ENCODE data around the gene B3GNT5. TPM values are rescaled to one million over a fixed set of nuclear protein-coding genes. Genes with fewer than 3 reads are reported as not detected.

B3GNT5 gene
- total and polyA plus RNA-seq, 9 of the 15 experiments (the other 6 are each of a cell fraction or from before 2014, with no cell fraction given): 8.8 to 23.8 (median 14.4) TPM

DNA sequence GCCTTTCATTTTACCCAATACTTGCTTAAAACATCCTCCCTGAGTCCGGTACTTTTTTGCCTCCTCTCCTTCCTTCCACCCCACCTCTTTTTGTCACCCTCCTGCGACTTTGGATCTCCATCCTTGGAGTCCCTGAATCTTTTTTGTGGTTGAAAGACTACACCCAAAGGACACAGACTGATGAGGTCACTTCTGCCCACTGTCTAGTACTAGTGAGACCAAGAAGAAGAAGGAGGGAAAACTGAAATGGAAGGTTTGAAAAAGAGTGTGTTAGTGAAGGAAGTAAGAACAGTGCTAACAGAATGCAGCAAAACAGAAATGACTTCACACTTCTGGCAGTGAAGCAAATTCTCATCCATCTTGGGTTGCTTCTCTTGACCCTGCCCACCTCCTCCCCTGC, 6.6 kb downstream of the B3GNT5 start:
- H3K36me3 ChIP-seq (ENCODE audit: control insufficient read depth, insufficient read depth, low read length): peaks cover 29% of the 10 kb centered on the region; the same call in 2 of the 3 replicates
- POLR2A ChIA-PET: interaction anchor here (0.7 to 2.1 kb wide), 4 partner anchors 13 to 119 kb away, joined by 3 to 7 read pairs (median 3); no protein-coding TSS in a partner anchor
- no peak overlapping the region for H3K27ac ChIP-seq (ENCODE audit: extremely low read depth, low read depth, low read length)
- CTCF ChIA-PET (ENCODE audit: low intra/inter-chr PET ratio): no interaction called here
- no peaks in the 10 kb centered on the region for H4K20me1 ChIP-seq (replicated peaks; ENCODE audit: control insufficient read depth, insufficient read depth, low read length)
- intact Hi-C loops (cut with micrococcal nuclease): loop anchor here (10.0 kb wide), 1 partner anchor 95 kb away; no protein-coding TSS in a partner anchor
- H3K27me3 ChIP-seq (ENCODE audit: control insufficient read depth in 2 of 2, insufficient read depth in 2 of 2, low read length in 2 of 2): no peaks in the 10 kb centered on the region
- no peaks in the 10 kb centered on the region for H3K9me1 ChIP-seq (ENCODE audit: control insufficient read depth, insufficient read depth, low read length)
- no peak overlapping the region for H2AFZ ChIP-seq (ENCODE audit: low read depth, low read length)
- H3K79me2 ChIP-seq (ENCODE audit: control insufficient read depth, insufficient read depth, low read length): peaks cover 71% of the 10 kb centered on the region
- no peak for FAIRE-seq
- no peak overlapping the region; a peak in 1 of 4 replicates for H3K9ac ChIP-seq (ENCODE audit: insufficient read depth in 1 of 2, low read depth in 2 of 2, low read length in 2 of 2)
- peaks cover 1 to 22% of the 10 kb centered on the region in 2 experiments for H3K4me1 ChIP-seq (replicated peaks in 1 of 2; ENCODE audit: control insufficient read depth in 2 of 2, insufficient read depth in 2 of 2, low read length in 2 of 2)
- H3K9me3 ChIP-seq (replicated peaks; ENCODE audit: control insufficient read depth, insufficient read depth, low read depth, low read length): no peaks in the 10 kb centered on the region
- in situ Hi-C loops (cut with MboI): no loop called here
- no peak for ATAC-seq
- TF ChIP-seq CREM (IDR thresholded peaks at IDR 0.05; ENCODE audit: low read depth): peak; percentile 27; the same call in 1 of the 2 replicates
- TF ChIP-seq GABPB2 (CRISPR knock-in tag; conservative IDR thresholded peaks at IDR 0.05): no peak
- TF ChIP-seq SMAD3 (CRISPR knock-in tag; conservative IDR thresholded peaks at IDR 0.05): no peak
- no peak for TF ChIP-seq POU5F1 (IDR thresholded peaks at IDR 0.05; ENCODE audit: borderline replicate concordance, low read depth, low read length, partially characterized antibody)
- TF ChIP-seq SAFB (IDR thresholded peaks at IDR 0.05; ENCODE audit: borderline replicate concordance, low read depth, low read length): no peak
- TF ChIP-seq, protein P1, sequence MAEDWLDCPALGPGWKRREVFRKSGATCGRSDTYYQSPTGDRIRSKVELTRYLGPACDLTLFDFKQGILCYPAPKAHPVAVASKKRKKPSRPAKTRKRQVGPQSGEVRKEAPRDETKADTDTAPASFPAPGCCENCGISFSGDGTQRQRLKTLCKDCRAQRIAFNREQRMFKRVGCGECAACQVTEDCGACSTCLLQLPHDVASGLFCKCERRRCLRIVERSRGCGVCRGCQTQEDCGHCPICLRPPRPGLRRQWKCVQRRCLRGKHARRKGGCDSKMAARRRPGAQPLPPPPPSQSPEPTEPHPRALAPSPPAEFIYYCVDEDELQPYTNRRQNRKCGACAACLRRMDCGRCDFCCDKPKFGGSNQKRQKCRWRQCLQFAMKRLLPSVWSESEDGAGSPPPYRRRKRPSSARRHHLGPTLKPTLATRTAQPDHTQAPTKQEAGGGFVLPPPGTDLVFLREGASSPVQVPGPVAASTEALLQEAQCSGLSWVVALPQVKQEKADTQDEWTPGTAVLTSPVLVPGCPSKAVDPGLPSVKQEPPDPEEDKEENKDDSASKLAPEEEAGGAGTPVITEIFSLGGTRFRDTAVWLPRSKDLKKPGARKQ (CRISPR knock-in tag; IDR thresholded peaks at IDR 0.05): no peak
- TF ChIP-seq ETS2 (tag; IDR thresholded peaks at IDR 0.05; ENCODE audit: borderline replicate concordance, poor library complexity, severe bottlenecking): no peak
- TF ChIP-seq MECOM (CRISPR knock-in tag; IDR thresholded peaks at IDR 0.05): no peak
- TF ChIP-seq CXXC5 (CRISPR knock-in tag; IDR thresholded peaks at IDR 0.05): no peak
- TF ChIP-seq, protein P2, sequence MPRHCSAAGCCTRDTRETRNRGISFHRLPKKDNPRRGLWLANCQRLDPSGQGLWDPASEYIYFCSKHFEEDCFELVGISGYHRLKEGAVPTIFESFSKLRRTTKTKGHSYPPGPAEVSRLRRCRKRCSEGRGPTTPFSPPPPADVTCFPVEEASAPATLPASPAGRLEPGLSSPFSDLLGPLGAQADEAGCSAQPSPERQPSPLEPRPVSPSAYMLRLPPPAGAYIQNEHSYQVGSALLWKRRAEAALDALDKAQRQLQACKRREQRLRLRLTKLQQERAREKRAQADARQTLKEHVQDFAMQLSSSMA (CRISPR knock-in tag; IDR thresholded peaks at IDR 0.05): no peak
- TF ChIP-seq SREBF1 (IDR thresholded peaks at IDR 0.05; ENCODE audit: borderline replicate concordance, low read depth, low read length): no peak
- no peak for TF ChIP-seq CHCHD3 (CRISPR knock-in tag; IDR thresholded peaks at IDR 0.05)
- no peak for TF ChIP-seq L3MBTL2 (IDR thresholded peaks at IDR 0.05)
- no peak for TF ChIP-seq ZNF668 (CRISPR knock-in tag; IDR thresholded peaks at IDR 0.05)
- peak; percentile 16; the same call in 1 of the 2 replicates for TF ChIP-seq MTA1 (IDR thresholded peaks at IDR 0.05; ENCODE audit: borderline replicate concordance)
- DNase-seq (ENCODE audit: extremely low read depth in 1 of 4, low spot score in 3 of 4): no peak
- H3K4me3 ChIP-seq: no peak overlapping the region
- no TSS peak for BruUV-seq (replicated peaks)
- 70% methylated on average over 2 of the region's 2 CpGs for WGBS (ENCODE audit: insufficient coverage, low coverage, missing lambda C conversion rate)
- H3K4me2 ChIP-seq (ENCODE audit: insufficient read depth, low read length): no peak overlapping the region
